Ishikawa (cell line): ENCODE measurements around the gene HEATR1.

Source experiments
- CEBPB ChIP-seq: IDR thresholded peaks from 2 replicates; pipeline ENCODE4 v1.6.1; 2012
- CREB1 ChIP-seq: IDR thresholded peaks from 2 replicates; pipeline ENCODE4 v1.6.1; 2012; ENCODE audit warnings: low read depth
- EGR1 ChIP-seq: IDR thresholded peaks from 2 replicates; pipeline ENCODE4 v1.6.1; 2012
- EP300 ChIP-seq: IDR thresholded peaks from 2 replicates; pipeline ENCODE4 v1.6.1; 2012; ENCODE audit warnings: borderline replicate concordance
- FOXM1 ChIP-seq: IDR thresholded peaks from 2 replicates; pipeline ENCODE4 v1.6.1; 2012; ENCODE audit warnings: low read depth, borderline replicate concordance
- NFIC ChIP-seq: IDR thresholded peaks from 2 replicates; pipeline ENCODE4 v1.6.1; 2012
- RAD21 ChIP-seq: IDR thresholded peaks from 2 replicates; pipeline ENCODE4 v1.6.1; 2012; ENCODE audit warnings: low read depth
- TAF1 ChIP-seq: IDR thresholded peaks from 2 replicates; pipeline ENCODE4 v1.6.1; 2012; ENCODE audit warnings: low read depth, mild to moderate bottlenecking
- TCF12 ChIP-seq: IDR thresholded peaks from 2 replicates; pipeline ENCODE4 v1.6.1; 2012; ENCODE audit warnings: low read depth
- TEAD4 ChIP-seq: IDR thresholded peaks from 2 replicates; pipeline ENCODE4 v1.6.1; 2012
- YY1 ChIP-seq: IDR thresholded peaks from 2 replicates; pipeline ENCODE4 v1.6.1; 2012; ENCODE audit warnings: low read depth
- ZBTB7A ChIP-seq: IDR thresholded peaks from 2 replicates; pipeline ENCODE4 v1.6.1; 2012; ENCODE audit warnings: low read depth
- TF ChIP-seq, protein P1 (sequence below): IDR thresholded peaks from 2 replicates; pipeline ENCODE4 v1.6.1; 2012; ENCODE audit warnings: low read depth, mild to moderate bottlenecking
- TF ChIP-seq, protein P2 (sequence below): IDR thresholded peaks from 2 replicates; pipeline ENCODE4 v1.6.1; 2012
- TF ChIP-seq, protein P3 (sequence below): IDR thresholded peaks from 2 replicates; pipeline ENCODE4 v1.6.1; 2012

HEATR1 gene

DNA sequence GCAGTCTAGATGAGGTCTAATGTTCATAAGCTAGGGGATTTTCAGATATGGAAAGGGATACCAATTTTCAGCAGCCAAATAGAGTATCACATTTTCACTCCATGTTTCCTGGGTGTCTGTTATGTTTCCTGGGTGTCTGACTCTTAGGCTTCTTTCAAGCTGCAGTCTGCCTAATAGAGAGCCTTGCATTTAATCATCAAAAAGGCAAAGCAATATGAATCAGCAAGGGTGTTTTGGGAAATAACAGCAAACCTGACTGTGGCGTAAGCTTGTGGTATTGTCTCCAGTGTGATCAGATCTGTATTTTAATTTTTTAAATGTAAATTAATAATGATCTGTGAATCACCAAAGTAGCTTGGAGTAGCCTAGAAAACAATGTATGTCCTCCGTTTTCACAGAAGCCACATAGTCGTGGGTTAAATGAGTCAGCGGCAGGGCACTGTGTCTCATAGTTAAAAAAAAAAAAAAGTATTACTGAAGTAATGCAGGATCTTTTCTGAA, 70.1 kb downstream of the HEATR1 start:
- TF ChIP-seq, protein P1, sequence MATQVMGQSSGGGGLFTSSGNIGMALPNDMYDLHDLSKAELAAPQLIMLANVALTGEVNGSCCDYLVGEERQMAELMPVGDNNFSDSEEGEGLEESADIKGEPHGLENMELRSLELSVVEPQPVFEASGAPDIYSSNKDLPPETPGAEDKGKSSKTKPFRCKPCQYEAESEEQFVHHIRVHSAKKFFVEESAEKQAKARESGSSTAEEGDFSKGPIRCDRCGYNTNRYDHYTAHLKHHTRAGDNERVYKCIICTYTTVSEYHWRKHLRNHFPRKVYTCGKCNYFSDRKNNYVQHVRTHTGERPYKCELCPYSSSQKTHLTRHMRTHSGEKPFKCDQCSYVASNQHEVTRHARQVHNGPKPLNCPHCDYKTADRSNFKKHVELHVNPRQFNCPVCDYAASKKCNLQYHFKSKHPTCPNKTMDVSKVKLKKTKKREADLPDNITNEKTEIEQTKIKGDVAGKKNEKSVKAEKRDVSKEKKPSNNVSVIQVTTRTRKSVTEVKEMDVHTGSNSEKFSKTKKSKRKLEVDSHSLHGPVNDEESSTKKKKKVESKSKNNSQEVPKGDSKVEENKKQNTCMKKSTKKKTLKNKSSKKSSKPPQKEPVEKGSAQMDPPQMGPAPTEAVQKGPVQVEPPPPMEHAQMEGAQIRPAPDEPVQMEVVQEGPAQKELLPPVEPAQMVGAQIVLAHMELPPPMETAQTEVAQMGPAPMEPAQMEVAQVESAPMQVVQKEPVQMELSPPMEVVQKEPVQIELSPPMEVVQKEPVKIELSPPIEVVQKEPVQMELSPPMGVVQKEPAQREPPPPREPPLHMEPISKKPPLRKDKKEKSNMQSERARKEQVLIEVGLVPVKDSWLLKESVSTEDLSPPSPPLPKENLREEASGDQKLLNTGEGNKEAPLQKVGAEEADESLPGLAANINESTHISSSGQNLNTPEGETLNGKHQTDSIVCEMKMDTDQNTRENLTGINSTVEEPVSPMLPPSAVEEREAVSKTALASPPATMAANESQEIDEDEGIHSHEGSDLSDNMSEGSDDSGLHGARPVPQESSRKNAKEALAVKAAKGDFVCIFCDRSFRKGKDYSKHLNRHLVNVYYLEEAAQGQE = no peak
- no peak for TF ChIP-seq YY1
- TF ChIP-seq TAF1 = no peak
- no peak for TF ChIP-seq RAD21
- no peak for TF ChIP-seq NFIC
- no peak for TF ChIP-seq EP300
- TF ChIP-seq ZBTB7A = no peak
- TF ChIP-seq, protein P2, sequence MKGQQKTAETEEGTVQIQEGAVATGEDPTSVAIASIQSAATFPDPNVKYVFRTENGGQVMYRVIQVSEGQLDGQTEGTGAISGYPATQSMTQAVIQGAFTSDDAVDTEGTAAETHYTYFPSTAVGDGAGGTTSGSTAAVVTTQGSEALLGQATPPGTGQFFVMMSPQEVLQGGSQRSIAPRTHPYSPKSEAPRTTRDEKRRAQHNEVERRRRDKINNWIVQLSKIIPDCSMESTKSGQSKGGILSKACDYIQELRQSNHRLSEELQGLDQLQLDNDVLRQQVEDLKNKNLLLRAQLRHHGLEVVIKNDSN = no peak
- no peak for TF ChIP-seq CEBPB
- no peak for TF ChIP-seq FOXM1
- no peak for TF ChIP-seq TEAD4
- TF ChIP-seq EGR1 = no peak
- TF ChIP-seq, protein P3, sequence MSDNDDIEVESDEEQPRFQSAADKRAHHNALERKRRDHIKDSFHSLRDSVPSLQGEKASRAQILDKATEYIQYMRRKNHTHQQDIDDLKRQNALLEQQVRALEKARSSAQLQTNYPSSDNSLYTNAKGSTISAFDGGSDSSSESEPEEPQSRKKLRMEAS = no peak
- no peak for TF ChIP-seq CREB1
- no peak for TF ChIP-seq TCF12

DNA sequence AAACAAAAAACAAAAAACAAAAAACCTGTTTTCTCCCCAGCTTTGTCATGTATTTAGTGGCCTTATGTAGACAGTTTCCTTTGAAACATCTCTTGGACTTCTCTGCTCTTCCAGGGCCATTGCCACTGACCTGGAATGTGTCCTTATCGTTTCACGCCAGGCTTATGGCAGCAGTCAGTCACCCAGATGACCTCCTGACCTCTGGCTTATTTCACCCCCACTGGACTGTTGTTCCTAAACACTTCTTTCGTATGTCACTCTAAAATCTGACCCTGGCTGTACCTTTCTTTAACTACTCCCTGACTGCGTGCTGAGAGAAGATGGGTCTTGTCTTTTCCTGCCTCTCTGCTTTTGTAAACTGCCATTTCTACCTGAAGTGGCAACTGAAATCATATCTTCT, 71.5 kb downstream of the HEATR1 start:
- TF ChIP-seq CEBPB (no peak), NFIC (no peak)

DNA sequence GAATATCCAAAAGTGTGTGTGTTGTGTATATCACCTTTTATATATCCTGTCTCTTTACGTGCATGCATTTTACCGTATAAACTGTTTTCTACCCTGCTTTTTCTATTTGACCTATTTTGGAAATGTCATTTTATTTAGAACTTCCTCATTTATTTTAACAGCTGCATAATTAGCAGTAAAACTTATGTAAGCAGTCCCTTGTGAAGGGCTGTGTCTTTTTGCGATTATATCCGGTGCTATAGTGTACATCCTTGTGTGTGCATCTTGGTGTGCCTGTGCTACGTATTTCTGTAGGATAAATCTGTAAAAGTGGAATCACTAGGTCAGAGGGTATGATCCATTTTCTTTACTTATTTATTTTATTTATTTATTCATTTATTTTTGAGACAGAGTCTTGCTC, 73.4 kb downstream of the HEATR1 start:
- no peak for TF ChIP-seq TAF1
- no peak for TF ChIP-seq EGR1
- no peak for TF ChIP-seq CEBPB
- no peak for TF ChIP-seq TCF12
- no peak for TF ChIP-seq CREB1
- TF ChIP-seq, protein P1 = no peak
- TF ChIP-seq RAD21 = no peak
- TF ChIP-seq, protein P3 = no peak
- TF ChIP-seq ZBTB7A = no peak
- no peak for TF ChIP-seq NFIC
- TF ChIP-seq, protein P2 = no peak
- no peak for TF ChIP-seq YY1
- no peak for TF ChIP-seq EP300
- no peak for TF ChIP-seq FOXM1
- TF ChIP-seq TEAD4 = no peak

DNA sequence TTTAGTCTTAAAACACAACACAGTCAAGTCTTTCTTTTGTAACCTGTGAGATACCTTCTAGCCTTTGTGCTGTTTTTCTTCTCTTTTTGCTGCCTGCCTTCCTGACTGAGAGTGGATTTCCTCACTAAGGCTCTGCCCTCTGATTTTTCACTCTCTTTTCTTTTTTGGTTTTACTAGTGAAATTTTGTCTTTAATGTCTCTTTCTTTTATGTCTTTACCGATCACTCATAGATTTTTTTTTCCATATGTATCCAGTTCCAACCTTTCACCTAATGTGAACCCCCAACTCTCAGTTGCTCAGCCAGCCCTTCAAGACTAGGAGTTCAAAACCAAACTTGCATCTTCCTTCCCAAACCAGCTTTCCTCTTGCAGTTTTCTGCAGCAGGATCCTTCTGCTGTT, 74.0 kb downstream of the HEATR1 start:
- TF ChIP-seq EGR1 (no peak), ZBTB7A (no peak), YY1 (no peak), TCF12 (no peak), CEBPB (no peak), FOXM1 (no peak), TEAD4 (no peak), TAF1 (no peak), CREB1 (no peak), NFIC (no peak), RAD21 (no peak), EP300 (no peak)
- TF ChIP-seq, protein P1 = no peak
- TF ChIP-seq, protein P3 = no peak
- TF ChIP-seq, protein P2 = no peak
